HG02759 (cell line): Measurements from ENCODE around the gene RMRP.
"Not testable (repeated sequence)": the region's sequence is repeated elsewhere in the genome, so short reads cannot be mapped to it uniquely, and the experiment has no call there.

Experiments
- ATAC-seq: cut with Tn5 transposase; IDR thresholded peaks from one replicate; pipeline ENCODE4 v1.9.1; 2021; ENCODE audit warnings: mild to moderate bottlenecking, moderate library complexity; ENCODE audit not compliant: unreplicated experiment

Gene RMRP

DNA sequence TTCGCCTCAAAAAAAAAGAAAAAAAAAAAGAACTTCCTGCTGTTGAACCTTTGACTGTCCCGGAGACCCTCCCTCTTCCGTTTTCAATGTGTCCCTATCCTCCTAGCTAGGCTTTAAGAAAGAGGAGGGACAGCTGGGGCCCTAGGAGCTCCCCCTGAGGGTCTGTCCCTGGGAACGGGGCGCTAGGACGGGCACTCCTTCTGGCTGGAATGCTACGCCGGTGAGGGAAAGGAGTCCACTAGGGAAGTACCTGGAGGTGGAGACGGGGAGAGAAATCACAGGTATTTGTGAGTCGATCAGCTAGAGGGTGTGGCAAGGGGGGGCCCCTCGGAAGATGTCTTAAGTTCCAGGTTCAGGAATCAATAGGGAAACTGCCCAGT, 11.7 kb downstream of the RMRP start:
- ATAC-seq, result no peak

DNA sequence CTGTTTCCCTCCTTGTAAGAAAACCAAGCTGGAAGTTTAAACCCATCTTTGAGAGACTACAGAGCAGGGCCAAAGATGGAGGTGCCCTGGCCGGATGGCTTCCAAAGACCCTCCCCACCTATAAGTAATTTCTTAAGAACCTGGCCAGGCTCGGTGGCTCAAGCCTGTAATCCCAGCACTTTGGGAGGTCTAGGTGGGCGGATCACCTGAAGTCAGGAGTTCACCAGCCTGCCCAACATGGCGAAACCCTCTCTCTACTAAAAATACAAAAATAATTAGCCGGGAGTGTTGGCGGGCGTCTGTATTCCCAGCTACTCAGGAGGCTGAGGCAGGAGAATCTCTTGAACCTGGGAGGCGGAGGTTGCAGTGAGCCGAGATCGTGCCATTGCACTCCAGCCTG, 12.1 kb downstream of the RMRP start:
- not testable (repeated sequence) for ATAC-seq

DNA sequence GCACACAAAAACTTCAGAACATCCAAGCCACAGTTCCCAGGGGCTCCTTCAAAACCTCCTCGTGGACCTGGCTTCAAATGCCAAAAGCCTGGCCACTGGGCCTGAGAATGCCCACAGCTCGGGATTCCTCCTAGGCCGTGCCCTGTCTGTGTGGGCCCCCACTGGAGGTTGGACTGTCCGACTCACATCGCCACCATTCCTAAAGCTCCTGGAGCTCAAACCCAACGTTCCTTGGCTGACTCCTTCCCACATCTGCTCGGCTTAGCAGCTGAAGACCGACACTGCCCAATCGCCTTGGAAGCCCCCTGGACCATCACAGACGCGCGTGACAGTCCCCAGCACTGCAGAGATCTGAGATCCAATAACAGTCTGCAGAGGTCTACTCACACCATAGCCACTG, 14.8 kb downstream of the RMRP start:
- no peak for ATAC-seq

DNA sequence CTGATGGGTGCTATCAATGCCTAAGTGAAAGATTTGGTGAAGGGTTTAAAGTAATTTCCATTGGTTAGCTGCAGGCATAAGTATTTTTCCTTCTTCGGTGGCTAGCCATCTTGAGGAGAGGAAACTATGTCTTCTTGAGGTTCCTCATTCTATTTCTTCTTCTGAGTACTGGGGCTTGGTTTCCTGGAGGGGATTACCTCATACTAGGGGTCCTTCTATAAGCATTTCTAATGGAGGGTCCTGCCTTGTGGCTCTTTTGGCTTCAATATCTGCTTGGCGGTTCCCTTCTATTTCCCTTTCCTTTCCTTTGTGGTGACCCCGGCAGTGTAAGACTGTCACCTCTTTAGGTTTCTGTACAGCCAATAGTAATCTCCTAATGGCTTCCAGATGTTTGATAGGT, 16.3 kb downstream of the RMRP start:
- ATAC-seq, result not testable (repeated sequence)

DNA sequence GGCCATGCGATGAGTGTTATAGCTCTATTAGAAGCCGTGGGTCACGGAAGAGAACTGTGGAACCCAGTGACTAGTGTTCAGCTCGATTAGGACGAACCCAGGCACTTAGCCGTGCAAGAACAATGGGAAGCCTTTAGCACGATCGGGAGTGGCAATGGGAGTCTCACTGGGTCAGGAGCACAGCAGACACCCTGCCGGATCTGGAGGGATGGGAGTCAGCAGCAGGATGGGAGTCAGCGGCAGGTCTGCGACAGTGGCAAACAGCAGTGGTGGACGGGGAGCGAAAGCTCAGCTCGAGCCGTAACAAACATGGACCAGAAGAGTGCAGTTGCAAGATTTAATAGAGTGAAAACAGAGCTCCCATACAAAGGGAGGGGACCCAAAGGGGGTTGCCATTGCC, 17.4 kb downstream of the RMRP start:
- ATAC-seq, result not testable (repeated sequence)

DNA sequence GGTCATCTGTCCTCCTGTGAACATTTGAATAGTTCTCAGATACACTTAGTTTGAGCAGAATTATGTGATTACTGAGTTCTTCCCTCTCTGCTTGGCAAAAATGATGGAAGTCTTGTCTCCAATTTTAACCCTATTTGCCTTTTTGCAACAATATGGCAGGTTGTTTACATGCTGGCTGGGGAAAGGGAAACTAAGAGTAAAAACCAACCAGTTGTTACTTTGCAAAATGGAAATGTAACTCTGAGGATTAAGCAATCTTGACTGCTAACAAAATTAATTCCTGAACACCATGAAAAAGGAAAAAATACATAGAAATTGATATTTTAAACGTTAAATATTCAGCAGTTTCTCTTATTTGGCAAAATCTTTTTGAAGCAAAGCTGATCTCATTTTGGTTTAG, 18.2 kb downstream of the RMRP start:
- no peak for ATAC-seq

DNA sequence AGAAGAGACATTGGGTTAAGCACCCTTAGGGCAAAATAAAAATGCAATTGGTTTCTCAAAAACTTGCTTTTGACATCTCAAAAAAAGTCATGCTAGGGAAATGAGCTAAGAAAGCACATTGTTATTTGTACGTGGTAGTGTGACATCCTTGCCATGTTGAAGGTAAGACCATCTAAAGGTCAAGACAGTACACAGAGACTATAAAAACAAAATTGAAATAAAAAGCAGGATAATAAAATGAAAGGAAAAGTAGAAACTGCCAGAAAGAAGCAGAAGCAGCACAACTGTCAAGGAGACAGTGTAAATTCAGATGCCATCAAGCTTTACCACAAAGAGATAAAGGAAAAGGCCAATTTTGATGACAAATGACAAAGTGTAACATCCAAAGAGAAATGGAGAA, 18.6 kb downstream of the RMRP start:
- ATAC-seq, result not testable (repeated sequence)

DNA sequence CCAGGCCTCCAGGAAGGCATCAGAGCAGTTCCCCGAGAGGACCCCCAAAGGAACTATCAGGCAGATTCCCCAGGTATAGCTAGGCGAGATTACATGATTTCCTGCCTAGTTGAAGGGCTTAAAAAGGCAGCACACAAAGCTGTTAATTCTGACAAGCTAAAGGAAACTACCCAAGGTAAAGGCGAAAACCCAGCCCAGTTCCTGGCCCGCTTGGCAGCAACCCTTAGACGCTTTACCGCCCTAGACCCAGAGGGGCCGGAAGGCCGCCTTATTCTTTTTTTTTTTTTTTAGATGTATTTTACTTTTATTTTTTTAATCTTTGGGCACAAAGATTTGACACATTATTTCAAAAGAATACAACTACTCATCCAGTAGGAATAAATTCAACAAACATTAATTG, 19.1 kb downstream of the RMRP start:
- ATAC-seq, result not testable (repeated sequence)

DNA sequence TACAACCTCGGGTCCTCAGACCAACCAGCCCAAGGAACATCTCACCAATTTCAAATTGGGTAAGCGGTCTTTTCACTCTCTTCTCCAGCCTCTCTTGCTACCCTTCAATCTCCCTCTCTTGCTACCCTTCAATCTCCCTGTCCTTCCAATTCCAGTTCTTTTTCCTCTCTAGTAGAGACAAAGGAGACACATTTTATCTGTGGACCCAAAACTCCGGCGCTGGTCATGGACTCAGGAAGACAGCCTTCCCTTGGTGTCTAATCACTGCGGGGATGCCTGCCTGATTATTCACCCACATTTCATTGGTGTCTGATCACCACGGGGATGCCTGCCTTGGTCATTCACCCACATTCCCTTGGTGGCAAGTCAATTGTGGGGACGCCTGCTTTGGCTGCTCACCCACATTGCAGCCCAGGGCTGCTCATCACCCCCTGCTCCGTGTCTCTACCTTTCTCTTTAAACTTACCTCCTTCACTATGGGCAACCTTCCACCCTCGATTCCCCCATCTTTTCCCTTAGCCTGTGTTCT, 20.3 kb downstream of the RMRP start:
- not testable (repeated sequence) for ATAC-seq

DNA sequence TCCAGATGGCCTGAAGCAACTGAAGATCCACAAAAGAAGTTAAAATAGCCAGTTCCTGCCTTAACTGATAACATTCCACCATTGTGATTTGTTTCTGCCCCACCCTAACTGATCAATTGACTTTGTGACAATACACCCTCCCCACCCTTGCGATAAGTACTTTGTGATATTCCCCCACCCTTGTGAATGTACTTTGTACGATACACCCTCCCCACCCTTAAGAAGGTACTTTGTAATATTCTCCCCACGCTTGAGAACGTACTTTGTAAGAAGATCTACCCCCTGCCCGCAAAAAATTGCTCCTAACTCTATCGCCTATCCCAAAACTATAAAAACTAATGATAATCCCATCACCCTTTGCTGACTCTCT, 21.0 kb downstream of the RMRP start:
- not testable (repeated sequence) for ATAC-seq

DNA sequence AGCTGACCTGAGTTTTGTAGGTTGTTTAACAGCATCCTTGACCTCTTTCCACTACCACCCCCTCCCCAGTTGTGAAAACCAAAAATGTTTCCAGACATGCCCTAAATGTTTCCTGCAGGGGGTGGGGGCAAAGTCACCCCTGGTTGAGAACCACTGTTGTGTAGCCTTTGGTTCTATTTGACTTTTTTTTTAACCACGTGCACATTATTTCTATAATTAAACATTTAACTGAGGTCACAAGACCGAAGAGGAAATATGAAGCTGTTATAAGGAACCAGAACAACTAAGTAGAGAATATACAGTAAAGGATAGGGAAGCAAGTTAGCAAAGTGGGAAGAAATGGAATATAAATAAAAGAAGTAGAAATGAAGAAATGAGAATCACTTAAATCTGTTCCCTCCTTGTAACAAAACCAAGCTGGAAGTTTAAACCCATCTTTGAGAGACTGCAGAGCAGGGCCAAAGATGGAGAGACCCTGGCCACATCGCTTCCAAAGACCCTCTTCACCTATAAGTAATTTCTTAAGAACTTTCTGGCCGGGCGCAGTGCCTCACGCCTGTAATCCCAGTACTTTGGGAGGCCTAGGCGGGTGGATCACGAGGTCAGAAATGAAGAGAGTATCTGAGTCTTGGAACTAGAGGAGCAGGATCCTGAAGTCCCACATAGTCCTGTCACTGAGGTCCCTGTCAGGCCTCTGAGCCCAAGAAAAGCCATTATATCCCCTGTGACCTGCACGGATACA, 21.5 kb downstream of the RMRP start:
- no peak for ATAC-seq

DNA sequence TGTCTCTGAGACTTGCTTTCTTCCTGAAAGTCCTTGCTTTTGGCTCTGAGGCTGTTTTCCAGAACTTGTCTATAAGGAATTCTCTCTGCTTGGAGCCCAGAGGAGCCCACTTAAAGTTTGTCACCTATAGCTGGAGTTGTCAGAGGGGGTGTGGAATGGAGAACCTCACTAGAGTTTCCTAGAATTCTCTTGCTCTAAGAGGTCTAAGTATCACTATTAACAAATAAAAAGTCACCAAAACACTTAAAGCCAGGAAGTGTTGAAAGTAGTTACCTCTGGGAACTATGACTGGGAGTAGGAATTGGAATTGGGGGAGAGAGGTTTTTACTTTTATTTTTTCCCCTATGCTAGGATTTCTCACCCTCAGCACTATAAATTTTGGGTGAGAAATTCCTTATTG, 22.1 kb downstream of the RMRP start:
- ATAC-seq, result no peak

DNA sequence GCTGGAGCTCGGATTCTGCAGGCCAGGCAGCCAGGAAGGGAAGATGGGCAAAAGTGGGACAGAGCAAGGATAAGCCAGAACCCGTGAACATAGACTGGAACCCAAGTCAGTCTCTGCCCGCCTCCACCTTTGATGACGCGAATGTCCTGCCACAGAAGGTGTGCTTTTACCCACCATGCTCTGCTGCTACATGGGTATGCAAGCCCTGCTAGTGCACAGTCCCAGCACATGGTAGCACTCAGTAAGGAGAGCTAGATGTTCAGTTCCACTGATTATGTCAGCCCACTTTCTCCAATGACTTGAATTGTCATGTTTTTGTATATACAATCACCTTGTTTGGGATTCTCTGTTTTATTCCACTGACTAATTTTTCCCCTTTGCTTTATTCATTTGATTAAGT, 28.2 kb downstream of the RMRP start:
- ATAC-seq, result no peak

DNA sequence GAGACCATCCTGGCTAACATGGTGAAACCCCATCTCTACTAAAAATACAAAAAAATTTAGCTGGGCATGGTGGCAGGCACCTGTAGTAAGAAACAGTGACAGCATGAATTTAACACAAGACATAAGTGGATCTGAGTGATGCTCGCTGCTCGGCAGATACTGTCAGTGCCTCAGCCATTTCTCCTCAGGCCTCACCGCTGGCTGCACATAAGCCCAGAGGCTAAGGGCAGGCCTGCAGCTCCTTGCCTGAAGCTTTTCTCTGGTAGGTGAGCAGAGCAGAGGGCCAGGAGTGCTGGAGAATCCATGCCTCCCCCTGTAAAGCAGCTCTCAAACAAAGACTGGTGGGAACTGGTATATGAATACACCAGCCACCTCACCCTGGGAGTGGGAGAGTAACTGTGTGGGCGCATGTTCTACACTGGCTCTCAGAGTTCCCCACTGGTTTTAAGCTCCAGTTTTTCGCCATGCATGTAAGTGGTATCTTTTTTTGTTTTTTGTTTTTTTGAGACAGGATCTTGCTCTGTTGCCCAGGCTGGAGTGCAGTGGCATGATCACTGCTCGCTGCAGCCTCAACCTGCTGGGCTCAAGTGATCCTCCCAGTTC, 29.3 kb downstream of the RMRP start:
- no peak for ATAC-seq

DNA sequence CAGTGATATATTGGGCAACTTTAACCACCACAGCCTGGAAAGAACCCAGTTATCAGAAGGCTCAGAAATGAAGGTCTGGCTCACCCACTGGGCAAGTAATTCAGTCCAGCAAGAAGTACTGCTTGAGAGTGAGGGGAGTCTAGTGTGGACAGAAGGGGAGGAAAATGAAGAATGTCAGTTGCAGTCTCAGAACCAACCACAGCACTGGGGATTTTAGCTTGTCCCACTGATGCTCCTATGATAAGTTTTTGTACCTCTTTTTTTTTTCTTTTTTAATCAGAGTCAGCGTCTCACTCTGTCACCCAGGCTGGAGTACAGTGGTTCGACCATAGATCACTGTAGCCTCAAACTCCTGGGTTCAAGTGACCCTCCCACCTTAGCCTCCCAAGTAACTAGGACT, 30.2 kb downstream of the RMRP start:
- ATAC-seq, result no peak

DNA sequence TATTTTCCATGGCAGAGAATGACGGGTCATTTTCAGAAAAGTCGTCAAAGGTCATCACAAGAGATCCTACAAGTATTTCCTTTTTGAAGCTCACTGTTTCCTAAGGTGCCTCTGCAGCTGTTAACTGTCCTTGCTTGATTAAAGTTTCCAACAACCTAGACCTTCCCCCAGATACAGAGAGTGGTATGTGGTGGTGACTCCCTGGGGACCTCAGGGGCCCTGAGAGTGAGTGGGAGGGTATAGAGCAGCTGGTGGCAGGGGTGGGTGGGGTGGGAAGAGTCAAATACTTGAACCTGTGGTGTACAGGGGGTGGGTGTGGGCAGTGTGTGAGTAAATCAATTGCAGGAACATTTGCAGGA, 38.0 kb downstream of the RMRP start:
- peak; percentile 62 for ATAC-seq

DNA sequence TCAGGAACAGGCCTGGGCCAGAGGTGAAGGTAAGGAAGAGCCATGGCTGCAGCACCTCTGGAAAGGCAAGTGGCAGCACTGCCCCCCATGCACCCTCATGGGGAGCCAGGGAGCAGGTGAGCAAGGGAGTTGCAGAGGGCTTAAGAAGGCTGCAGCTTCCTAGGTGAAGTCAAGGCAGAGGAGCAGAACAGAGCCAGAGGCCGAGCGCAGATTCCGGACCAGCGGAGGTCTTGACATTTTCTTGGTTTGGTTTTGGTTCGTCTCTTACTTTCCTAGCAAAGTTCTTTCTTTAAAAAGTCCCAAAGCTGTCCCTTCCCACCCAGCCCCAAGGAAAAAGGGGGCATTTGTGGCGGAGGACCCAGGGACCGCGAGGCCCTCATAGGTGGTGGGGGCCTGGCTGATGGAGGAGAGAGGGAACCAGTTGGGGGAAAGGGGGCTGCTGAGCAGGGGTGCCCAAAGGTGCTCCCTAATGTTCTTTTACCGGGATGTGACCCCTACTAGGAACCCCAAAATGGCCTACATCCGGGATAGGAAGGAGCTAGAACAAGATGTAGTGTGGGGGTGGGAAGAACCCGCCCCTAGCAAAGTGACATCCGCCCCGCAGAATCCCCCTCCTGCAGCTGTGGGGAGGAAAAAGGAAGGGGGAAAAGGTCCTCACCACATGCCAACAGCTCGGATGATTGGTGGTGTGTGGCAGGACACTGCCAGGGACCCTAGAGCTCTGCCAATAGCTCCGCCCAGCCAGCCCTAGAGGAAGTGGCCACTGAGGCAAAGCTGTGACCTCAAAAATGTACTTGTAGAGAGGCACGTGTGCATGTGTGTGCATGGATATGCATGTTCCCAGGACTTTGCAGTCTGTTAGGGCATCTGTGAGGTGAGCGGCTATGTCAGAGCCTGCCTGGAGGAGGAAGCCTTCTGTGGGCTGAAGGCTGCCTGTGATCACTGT, 38.7 kb downstream of the RMRP start:
- ATAC-seq, result peak; percentile 58

DNA sequence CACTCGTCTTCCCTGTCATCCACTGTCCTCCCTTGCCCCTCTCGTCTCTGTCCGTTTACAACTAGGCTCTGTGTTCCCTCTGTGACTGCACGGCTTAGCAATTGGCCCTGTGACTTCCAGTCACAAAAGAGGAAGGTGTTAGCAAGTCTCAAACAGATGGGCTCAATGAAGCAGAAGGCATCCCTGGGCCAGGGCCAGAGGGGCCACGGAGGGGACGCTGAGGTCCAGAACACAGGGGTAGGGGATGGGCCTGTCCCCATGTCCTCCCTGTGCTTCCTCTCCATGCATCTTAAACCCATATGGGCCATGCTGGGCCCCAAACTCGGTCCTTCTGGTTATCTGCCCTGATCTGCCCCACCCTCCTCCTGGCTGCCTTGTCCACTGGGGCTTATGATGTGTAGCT, 39.5 kb downstream of the RMRP start, which contains the start of gene CD72:
TSS of gene CD72 (minus strand) at position 89 of the 403 bp plus-strand sequence. CDS start 110 bp downstream, outside the sequence.
- no peak for ATAC-seq

DNA sequence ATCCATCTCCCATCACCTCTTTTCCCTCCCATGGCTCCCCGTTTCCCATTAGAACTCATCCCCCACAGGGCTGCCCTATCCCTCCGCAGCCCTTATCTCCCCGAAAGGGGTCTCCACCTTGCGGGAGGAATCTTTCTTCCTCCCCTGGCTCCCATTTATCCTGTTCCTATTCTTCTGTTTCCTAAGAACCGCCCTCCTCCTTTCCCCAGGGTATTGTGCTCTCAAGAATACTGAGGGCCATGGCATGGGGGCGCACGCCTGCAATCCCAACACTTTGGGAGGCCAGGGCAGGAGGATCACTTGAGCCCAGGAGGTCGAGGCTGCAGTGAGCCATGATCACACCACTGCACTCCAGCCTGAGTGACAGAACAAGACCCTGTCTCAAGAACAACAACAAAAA, 40.3 kb downstream of the RMRP start:
- no peak for ATAC-seq

DNA sequence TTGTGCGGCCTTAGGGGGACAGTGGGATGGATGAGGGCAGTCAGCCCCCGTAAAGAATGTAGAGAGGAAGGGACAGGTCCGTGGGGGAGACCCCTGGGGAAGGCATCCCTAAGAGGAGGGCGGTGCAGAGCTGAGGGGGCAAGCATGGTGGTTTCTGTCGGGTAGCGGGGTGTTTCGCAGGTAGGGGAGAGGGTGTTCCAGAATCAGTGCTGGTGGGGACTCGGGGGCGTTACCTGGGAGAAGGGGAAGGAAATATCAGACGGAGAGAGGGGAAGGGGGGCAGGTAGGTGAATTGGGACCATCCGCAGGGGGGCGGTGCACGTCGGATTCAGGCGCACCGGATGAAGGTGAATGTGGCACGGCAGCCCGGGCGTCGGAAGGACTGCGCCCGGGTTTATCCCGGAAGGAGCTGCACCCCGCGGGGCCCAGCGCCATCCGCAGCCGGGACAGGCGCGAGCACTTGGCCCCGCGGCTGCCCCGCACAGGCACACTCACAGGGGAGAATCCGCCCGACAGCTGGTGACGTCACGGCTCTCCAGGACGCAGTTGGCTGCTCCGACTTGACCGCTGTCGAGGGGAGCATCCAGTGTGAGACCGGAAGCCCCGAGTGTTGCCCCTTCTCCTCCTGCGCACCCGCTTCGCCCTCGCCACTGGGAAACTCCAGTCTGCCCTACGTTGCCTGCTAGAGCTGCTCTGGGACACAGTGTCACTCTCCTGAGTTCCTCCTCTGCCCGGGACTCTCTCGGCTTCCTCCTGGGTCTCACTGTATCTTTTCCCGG, 40.9 kb downstream of the RMRP start:
- peak; percentile 46 for ATAC-seq
